Measurements from ENCODE around the gene UGGT1.
A peak's percentile ranks its signal among the peaks of the same experiment; 100 is the strongest.

Gene UGGT1

GRCh38 chr2:128228894-128229293 lies 137.9 kb downstream of the UGGT1 start:
- no peak for DNase-seq (ENCODE audit: low read depth)

DNA sequence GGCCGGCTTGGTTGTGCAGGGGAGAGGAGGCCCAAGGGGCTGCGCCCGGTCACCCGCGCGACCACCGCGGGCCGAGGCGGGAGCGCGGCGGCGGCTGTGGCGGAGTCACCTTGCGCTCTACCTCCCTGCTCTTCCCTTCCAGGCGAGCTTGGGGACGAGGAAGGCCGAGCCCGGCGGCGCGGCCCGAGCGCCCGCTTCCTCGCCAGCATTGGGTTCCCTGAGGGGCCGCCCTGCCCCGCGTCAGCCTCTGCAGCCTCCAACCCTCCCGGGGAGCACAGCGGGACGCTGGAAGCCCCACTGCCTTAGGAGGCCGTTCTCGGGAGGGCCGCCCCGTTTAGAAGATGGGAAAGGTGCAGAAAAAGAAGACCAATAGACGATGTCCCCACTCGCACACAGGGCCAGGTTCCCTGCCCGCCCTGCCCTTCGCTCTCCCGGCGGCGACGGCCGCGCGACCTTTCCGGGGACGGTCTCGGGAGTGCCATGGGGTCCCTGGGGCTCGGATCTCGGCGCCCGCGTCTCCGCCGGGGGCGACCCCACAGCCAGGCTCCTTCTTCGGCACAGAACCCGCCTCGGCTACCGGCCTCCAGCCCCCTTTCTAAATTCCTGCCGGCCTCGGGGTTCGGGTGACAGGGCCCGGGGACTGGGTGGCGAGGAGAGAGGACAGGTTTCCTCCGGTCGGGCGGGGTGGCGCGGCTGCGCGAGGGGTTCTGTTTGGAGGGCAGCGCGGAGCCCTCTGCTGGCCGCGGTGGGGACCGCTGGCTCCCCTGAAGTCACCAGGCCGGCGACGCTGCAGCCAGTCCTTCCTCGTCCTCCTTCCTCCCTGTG lies 142.2 kb downstream of the UGGT1 start:
- DNase-seq (ENCODE audit: low read depth), result peak; percentile 80

- DNase-seq (ENCODE audit: low read depth), result no peak
Observed at GRCh38 chr2:128233790-128234395, 142.9 kb downstream of the UGGT1 start.

DNA sequence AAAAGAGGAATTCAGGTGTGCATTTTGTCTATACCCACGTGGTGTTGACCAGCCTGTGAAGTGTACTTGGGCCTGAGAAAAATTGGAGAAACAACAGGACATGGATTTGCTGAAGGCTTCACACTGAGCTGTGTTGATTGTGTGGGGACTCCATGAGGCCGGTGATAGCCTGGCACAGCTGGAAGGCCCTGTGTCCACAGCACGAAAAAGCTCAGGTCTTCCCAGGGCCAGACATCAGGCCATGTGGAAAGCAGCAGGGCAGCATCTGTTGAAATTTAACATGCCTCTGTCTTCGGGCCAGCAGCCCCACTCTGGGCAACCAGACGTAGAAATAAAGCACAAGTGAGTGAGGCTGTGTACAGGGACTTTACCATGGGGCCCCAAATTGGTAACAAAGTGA lies 143.6 kb downstream of the UGGT1 start:
- DNase-seq (ENCODE audit: low read depth), result no peak

DNA sequence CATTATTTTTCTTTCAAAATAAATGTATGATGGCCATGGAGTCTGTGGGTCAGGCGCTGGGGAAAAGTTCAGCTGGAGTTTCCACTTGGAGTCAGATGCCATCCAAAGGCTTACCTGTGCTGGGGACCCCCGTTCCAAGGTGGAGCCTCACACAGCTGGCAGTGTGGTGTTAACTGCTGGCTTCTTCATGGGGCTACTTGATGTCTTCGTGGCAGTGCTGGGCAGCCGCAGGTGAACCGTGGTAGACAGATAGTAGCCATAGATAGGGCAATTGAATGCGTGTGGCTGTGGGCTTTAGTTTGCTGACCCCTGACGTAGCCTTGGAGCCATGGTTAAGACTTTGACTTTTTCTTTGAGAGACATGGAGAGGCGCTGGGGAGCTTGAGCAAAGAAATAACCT lies 144.6 kb downstream of the UGGT1 start:
- DNase-seq (ENCODE audit: low read depth), result no peak

DNA sequence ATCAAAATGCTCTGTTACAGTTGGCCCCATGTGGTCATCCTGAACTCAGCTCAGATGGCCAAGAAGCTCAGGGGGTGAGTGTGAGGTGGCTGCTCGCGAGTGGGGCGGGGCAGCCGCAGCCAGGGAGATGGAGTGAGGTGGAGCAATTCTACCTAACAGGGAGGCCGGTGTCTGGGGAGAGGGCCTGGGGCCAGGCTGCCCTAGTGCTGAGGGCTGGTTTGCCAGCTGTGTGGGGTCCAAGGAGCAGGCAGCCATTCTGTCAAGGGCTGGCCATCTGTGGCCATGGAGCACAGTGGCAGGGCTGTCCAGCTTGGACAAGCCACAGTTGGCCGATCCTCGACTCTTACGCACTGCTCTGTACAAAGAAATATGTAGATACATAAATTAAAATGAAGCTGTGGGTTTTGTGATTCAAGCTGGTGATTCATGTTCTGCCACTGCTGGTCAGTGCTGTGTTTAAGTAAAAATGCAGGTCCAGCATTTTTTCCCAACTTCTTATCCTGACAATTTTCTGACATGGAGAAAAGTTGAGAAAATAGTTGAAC lies 145.6 kb downstream of the UGGT1 start:
- no peak for DNase-seq (ENCODE audit: low read depth)

GRCh38 chr2:128237081-128237534 lies 146.1 kb downstream of the UGGT1 start:
- no peak for DNase-seq (ENCODE audit: low read depth)

DNA sequence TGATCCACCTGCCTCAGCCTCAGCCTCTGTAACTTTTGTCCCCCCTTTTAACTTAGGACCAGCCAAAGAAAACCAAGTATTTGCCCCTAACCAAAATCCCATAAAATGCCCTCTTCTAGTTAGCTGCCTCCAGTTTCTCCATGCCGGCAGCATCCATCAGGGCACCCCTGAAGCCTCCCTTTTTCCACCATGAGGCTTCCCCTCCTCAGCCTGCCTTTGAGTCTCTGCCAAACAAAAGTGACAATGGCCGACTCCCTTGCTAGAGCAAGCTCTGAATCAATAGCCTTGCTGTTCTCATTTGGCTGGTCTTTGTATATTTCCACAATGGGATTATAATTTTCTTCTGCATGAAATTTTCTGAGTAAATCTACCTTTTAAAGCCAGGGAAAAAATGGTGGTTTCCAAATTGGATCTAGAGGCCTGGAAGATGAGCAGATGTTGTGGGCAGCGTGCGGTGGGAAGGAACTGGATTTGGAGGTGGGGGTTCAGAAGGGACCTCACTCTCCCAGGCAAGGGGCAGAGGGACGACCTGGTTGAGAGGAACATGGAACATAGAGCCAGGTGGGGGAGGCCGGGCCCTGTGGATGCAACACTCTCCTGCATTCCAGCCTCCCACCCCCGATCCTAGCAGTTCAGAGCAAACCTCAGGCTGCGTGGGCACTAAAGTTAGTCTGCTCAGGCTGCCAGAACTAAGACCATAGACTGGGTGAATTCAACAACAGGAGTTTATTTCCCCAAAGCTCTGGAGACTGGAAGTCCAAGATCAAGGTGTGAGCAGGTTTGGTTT lies 147.1 kb downstream of the UGGT1 start:
- no peak for DNase-seq (ENCODE audit: low read depth)

- no peak for DNase-seq (ENCODE audit: low read depth)
Observed at GRCh38 chr2:128241896-128242295, 150.9 kb downstream of the UGGT1 start.
